NCI-H2227 treated with DMSO at 0.1 percent for 48 hours (cell line): Measurements from ENCODE around the gene ARHGAP44.

Source experiments
- DNase-seq: peaks from one replicate; lab custom pipeline; 2025; lab: John Stamatoyannopoulos, UW

Gene ARHGAP44

DNA sequence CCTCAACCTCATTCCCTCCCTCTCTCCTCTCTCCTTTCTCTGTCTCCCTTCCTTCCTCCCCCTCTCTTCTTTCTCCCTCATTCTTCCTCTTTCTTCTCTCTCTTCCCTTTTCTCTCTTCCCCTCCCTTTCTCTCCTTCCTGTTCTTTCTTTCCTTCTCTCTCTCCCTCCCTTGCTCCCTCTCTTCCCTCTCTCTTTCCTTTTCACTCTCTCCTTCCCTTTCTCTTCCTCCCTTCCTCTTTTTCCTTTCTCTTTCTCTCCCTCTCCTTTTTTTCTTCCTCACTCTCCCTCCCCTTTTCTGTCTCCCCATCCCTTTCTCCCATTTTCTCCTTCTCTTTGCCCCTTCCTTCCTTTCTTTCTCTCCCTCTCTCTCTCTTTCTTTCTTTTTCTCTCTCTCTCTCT lies 236.4 kb downstream of the ARHGAP44 start:
- no peak for DNase-seq

DNA sequence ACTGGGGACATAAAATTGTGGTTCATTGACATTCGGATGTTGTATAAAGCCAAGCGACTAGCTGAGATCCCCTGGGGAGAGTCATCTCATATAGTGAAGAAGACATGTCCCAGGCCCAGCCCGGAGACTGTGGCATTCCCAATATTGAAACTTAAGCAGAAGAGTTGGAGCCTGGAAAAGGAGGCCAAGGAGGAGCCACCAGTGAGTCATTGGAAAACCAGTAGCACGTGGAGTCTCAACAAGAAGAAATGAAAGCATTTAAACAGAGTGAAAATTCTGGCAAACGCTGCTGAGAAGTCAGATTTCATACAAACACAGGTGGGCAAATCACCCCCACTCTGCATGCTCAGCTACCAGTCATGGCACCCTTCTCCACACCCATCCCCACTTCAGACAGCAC lies 237.9 kb downstream of the ARHGAP44 start:
- no peak for DNase-seq

GRCh38 chr17:13029340-13029739 lies 240.0 kb downstream of the ARHGAP44 start:
- no peak for DNase-seq

GRCh38 chr17:13030056-13030455 lies 240.8 kb downstream of the ARHGAP44 start:
- no peak for DNase-seq

DNA sequence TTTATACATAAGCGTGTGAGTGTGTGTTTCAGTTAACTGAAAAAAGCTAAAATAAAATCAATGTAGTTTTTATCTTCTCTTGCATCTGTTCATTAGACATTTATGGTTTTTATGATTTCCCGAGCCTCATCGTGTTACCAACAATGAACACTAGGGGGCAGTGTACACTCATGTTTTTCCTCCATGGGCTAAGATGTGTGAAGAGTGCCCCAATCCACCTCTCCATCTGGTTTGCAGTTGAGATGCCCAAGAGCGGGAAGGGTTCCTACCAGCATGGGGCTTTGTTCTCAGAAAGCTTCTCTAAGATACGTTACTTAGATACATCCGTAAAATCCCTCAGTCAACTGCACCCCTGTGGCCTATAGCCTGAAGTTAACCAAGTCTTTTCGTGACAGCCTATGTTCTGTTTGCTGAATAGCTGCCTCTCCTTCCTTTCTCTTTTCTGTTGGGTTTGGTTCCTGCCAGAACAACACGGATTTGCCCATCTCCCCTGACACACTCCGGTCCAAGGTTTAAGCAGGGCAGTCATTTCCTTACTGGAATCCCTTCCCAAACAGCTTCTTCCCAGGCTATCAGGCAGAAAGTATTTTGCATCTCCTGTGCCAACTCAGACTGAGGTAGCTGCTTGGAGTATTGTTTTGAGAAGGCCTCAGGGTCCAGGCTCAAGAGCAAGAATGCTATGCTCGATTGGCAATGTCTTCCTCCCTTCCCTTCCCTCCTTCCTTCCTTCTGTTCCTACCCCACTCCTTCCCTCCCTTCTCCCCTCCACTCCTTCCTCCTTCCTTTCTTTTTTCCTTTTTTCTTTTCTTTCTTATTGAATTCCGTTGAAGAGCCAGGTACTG lies 241.4 kb downstream of the ARHGAP44 start:
- peak; percentile 5 for DNase-seq

GRCh38 chr17:13031718-13032350 lies 242.5 kb downstream of the ARHGAP44 start:
- peak; percentile 20 for DNase-seq

DNA sequence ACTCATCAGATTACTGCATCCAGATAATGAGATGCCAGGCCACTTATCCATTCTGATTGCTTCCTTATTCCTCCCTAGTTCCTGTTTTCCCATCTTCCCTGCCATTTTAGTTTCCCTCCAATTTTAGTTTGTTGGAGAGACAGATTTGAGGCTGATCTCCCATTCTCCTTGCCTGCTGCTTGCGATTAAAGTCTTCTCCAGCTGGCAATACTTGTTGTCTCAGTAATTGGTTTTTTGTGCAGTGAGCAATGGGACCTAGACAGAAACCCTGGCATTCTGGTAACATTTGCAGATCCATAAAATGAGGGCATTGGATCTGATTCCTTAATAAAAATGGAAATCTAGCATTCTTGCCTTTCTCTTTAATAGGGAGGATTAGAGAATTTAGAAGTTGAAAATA lies 246.1 kb downstream of the ARHGAP44 start:
- no peak for DNase-seq

GRCh38 chr17:13036751-13037150 lies 247.5 kb downstream of the ARHGAP44 start:
- no peak for DNase-seq

GRCh38 chr17:13038931-13039665 lies 249.8 kb downstream of the ARHGAP44 start:
- no peak for DNase-seq
